NB4 (cell line): ENCODE data around the gene IP6K1.

Experiments
- DNase-seq: peaks from one replicate; pipeline ENCODE4 v3.0.0; 2010; ENCODE audit warnings: low read depth
- H3K4me3 ChIP-seq: one replicate; pipeline ENCODE4 v1.5.1; 2011; ENCODE audit warnings: mild to moderate bottlenecking, low read depth, low read length, moderate library complexity
- CTCF ChIP-seq: IDR thresholded peaks from one replicate; pipeline ENCODE4 v1.5.1; 2012; ENCODE audit warnings: low read depth, low read length
- MAX ChIP-seq: IDR thresholded peaks from 2 replicates; pipeline ENCODE4 v1.6.1; 2011; ENCODE audit warnings: low read depth, low read length
- MYC ChIP-seq: IDR thresholded peaks from 2 replicates; pipeline ENCODE4 v1.6.1; 2011; ENCODE audit warnings: low read depth, low read length
- POLR2A ChIP-seq: IDR thresholded peaks from 2 replicates; pipeline ENCODE4 v1.6.1; 2011; ENCODE audit warnings: mild to moderate bottlenecking; ENCODE audit not compliant: insufficient read length; ENCODE audit errors: extremely low read depth

IP6K1 gene

GRCh38 chr3:49732597-49732996, 53.7 kb downstream of the IP6K1 start:
- TF ChIP-seq POLR2A = no peak
- no peak for TF ChIP-seq CTCF
- TF ChIP-seq MAX = no peak
- no peak for TF ChIP-seq MYC
- no peak overlapping the region for H3K4me3 ChIP-seq

GRCh38 chr3:49729966-49730609, 56.3 kb downstream of the IP6K1 start:
- TF ChIP-seq MYC = no peak
- TF ChIP-seq CTCF = no peak
- no peak for TF ChIP-seq MAX
- TF ChIP-seq POLR2A = no peak
- DNase-seq = no peak
- no peak overlapping the region for H3K4me3 ChIP-seq

More at GRCh38 chr3:49732597-49732996, 53.7 kb downstream of the IP6K1 start:
- DNase-seq = no peak

DNA sequence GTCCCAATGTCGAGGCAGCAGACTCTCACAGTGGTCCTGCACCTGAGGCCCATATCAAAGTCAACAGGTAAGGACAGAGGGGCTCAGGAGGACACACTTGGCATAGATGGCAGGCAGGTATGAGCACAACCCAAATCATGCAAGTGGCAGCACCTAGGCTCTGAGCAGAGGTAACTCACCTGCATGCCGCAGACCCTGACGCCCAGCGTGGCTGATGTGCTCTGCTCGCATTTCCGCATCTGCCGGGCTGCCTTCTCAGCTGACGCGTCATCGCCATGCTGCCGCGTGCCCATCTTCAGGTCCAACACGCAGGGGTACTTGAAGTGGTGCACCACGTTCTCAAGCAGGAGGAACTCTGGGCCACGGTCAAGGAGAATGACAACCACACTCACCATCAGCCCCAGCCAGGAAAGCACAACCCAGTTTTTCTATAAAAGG, 58.4 kb downstream of the IP6K1 start:
- no peak for DNase-seq
- no peak overlapping the region for H3K4me3 ChIP-seq

DNA sequence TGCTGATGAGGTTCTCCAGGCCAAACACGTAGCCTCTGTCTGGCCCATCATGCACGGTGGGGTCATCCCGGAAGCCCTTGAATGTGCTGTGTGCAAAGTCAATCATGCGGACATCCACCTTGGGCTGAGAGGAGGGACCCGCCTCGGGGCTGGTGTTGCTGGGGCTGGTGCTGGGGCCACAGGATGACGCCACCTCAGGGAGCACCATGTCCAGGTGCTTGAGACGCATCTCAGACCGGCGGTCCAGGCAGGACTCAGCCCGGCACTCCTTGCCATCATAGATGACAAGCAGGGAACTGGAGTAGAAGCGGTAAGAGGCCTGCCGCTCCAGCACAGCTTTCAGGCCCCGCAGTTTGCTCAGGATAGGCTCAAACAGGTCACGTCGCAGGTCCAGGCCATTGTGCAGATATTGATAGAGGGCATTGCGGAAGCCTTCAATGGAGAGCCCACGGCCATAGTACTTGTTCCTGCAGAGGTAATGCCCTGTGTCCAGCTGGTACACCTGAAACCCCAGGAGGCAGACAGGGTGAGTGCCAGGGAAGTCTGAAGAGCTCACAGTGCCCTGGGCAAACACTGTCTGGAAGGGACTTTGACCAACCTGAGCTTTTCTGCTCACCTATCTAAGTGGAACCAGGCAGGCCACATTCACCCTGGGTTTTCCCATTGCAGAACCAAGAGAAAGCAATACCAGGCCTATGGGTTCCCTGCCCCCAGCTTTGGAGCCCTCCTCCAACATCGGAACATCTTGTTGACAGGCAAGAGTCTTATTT, 59.0 kb downstream of the IP6K1 start:
- TF ChIP-seq POLR2A (no peak), MAX (no peak)
- DNase-seq = no peak
- H3K4me3 ChIP-seq = no peak overlapping the region

More for the DNA sequence above, 58.4 kb downstream of the IP6K1 start:
- no peak for TF ChIP-seq POLR2A
- no peak for TF ChIP-seq MAX
- TF ChIP-seq MYC = no peak
- no peak for TF ChIP-seq CTCF

DNA sequence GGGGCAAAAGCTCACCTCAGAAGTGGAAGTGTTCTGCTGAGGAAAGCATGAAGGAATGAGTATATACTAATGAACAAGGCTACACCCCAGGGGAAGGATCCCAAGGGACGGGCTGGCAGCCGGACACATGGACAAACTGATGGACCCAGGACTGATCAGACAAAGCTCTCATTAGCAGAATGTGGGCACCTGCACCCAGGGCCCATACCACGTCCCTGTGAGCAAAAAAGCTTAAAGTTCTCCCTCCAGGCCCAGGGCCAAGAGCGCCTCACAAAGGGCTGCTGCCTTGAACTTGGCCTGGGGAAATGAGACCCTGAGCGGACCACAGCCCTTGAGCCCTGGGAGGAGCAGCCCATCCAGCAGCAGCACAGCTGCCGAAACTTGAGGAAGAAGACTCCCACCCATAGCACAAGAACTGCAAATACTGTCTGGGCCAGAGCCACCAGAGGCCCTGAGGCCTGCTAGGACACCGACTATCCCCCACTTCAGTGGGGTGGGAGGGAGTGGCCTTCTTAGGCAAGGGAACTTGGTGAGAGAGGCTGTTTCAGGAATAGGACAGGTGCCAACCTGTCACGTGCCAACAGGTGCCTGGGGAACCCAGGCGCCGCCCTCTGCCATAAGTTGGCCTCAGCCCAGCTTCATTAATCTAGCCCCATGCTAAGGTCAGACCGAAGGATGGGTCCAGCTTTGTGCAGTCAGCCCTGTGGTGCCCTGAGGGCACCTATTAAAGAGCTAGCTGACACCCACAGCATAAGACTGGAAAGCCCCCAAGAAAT, 60.2 kb downstream of the IP6K1 start:
- H3K4me3 ChIP-seq = no peak overlapping the region
- no peak for DNase-seq
- no peak for TF ChIP-seq POLR2A
- TF ChIP-seq MYC = no peak
- TF ChIP-seq CTCF = no peak
- no peak for TF ChIP-seq MAX

- DNase-seq = no peak
- H3K4me3 ChIP-seq = peak overlapping the region; percentile 58
- TF ChIP-seq CTCF = no peak
- no peak for TF ChIP-seq MYC
- TF ChIP-seq MAX = no peak
- no peak for TF ChIP-seq POLR2A
These were observed 61.8 kb downstream of the IP6K1 start for GRCh38 chr3:49724586-49724985.
